NCI-H345 treated with DMSO at 0.1 percent for 48 hours (cell line): Measurements from ENCODE around the gene FANCM.

ENCODE experiments used
- DNase-seq: peaks from one replicate; lab custom pipeline; 2025; ENCODE audit not compliant: unreplicated experiment; lab: John Stamatoyannopoulos, UW

Gene FANCM

DNA sequence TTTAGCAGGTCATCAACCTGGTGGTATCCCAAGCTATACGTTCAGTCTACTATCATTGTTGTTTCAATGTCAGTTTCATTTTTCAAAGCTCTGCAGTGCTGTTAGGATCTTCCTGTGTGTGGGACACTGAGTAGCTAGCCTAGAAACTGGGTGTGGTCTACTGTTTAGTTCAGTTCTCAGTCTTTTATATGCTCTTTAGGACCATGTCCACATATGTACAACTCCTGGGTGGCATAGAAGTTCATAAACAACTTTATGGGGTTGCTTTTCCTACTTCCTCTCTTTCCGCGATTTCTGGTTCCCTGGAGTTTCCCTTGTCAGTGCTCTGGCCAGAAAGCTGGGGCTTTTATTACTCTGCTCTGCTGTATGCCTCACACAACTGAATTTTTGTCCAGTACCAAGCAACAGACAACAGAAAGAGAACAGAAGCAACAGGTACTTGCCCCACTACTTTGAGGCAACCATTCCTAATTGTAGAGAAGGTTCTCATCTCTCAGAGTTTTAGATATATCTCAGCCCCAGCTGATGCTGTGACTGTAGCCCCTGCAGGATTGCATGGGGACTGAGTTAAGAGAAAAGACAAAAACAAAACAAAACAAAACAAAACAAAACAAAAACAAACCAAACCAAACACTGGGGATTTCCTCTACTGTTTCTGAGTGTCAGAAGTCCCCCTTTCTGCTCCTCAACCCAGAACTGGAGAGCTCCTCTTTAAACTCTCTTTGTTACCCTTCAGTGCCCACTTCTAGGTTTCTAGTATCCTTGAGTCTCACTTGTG is 86.9 kb downstream of the FANCM start:
- DNase-seq: no peak

DNA sequence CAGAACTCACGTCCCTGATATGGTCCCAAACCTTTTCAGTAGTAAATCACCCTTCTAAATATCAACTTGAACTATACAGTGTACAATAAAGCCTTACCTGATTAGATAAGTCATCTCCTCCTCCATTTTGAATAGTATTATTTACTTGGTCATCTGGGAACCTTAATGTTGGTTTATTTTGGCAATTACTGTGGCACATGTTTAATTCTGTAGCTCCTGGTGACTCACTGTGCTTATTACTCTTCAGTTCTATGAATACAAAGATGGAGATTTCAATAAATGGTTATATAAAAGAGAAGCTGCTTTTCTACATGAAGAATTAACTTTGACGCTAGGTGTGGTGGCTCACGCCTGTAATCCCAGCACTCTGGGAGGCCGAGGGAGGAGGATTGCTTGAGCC is 91.8 kb downstream of the FANCM start:
- DNase-seq: no peak

DNA sequence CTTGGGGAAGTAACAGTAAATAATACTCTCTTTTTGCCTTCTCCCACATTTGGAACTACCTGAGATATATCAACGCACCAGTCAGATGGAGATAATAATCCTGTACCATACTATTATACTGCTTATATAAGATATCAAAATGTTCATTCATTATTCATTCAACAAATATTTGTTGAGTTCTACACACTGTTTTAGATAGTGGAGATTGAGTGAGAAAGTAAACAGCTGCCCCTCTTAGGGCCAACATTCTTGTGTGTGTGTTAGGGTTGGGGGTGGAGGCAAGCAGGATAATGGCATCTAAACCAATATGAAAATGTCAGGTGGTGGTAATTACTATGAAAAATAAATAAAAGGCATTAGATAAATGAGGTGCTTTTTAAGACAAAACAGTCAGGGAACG is 103.3 kb downstream of the FANCM start:
- no peak for DNase-seq

DNA sequence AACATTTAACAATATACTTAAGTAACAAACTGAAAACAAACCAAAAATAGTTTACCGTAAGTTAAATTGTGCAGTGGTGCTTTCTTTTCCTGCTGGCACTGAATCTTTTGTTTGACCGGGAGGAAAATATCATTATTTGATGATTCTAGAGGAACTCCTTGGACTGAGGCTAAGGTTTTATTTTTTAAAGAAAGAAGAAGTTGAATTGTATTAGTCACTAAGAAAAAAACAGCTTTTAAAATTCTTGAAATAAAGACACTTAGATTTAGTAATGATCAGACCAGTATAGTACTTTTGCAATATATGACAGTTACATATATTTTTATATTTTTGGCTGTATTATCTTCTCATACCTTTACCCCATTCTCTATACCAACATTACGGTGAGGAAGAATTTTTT is 107.0 kb downstream of the FANCM start:
- no peak for DNase-seq

DNA sequence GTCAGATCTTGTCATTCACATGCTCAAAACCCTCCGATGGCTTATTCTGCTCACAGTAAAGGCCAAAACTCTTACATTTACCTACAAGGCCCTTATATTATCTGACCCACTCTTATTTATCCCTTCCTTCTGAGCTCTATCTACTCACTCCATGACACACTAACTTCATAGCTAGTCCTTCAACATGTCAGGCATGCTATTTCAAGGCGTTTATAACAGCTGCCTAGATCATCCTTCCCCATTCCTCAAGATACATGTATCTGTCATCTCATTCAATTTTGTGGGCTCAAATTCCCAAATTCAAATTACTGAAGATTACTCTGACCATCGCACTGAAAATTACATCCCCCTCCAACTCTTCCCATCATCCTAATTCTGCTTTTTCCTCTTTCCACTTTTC is 110.4 kb downstream of the FANCM start:
- DNase-seq: no peak

DNA sequence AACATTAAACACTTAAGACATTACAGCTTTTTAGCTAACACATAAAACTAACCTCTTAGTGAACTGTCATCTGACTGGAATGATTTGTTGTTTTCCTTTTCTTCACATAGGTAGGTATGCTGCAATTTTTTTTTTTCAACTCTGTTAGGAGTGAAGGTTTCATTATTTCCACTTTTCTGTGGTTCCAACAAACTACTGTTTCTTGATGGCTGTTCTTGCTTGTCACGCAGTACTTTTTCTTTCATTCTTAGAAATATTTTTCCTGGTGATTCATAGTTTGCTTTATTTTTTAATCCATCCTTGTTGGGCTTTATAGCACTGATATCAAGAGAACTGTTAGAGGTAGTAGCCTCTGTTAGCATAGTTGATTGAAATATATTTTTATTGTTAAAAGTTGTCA is 111.0 kb downstream of the FANCM start:
- no peak for DNase-seq

DNA sequence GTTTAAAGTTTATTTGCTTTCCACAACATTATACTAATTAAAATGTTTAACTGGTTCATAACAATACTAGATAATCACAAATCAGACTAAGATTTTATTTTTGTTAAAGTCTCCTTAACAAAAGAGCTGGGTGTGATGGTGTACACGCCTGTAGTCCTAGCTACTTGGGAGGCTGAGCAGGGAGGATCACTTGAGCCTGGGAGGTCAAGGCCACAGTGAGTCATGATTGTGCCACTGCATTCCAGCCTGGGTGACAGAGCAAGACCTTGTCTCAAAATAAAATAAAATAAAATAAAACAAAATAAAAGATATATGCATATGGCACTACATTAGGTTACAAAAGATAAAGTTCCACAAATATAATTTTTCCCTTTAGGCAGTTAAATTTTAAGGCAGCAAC is 111.7 kb downstream of the FANCM start:
- DNase-seq: no peak

DNA sequence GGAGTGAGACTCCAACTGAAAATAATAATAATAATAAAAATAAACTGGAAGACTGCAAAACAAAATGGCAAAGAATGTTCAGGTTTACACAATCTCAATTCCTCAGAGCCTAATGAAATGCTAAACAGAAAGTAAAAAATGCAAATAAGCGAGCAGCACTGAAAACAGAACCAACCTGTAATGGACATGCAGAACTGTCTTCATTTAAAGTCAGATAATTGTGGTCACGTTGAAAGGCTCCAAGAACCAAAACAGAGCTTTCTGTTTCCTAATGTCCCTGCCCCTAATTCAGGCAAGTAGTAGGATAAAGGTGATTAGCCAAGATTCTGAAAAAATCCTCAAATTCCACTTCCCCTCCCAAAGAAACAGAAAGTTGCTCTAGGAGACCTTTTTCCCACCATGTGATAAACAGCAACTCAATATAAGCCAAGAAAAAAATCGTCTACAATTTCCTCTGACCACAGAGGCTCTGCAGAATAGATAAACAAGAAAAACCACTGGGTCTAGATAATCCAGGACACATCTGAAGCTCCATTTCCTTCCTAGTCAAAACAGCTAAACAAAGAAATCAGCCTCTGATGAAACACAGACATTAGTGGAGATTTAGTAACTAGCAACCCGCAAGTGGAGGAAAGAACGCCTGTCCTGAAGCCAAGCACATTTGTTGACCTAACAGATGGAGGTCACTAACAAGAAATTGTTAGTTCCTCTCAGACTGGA is 114.3 kb downstream of the FANCM start:
- DNase-seq: no peak
